NCI-H1436 (cell line): ENCODE results near the gene PACSIN1.

Experiments
- DNase-seq: peaks from one replicate; lab custom pipeline; 2025; lab: John Stamatoyannopoulos, UW

PACSIN1 gene

GRCh38 chr6:34527751-34528670 lies 62.1 kb downstream of the PACSIN1 start:
- no peak for DNase-seq

DNA sequence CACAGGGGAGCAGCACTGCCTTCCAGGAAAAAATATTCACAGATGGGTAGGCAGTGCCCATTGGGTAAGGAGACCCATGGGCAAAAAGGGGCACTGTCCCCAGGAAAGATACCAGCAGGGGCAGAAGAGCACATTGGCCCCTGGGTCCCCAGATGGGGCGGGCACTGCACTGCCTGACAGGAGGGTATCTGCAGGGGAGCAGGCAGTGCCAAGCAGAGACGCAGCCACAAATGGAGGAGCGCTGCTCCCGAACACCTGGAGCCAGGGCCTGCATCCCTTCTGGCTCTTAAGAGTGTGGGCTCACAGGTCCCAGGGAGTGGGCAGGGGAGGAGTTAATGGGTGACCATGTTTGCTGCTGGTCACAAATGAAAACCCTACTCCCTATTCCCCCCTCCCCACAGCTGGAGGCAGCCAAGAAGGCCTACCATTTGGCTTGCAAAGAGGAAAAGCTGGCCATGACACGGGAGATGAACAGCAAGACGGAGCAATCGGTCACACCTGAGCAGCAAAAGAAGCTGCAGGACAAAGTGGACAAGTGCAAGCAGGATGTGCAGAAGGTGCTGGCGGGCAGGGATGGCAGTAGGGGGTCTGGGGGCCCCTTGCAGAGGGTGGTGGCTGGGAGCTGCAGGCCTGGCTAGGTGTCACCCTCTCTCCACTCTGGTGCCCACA lies 63.3 kb downstream of the PACSIN1 start:
- DNase-seq, result no peak

DNA sequence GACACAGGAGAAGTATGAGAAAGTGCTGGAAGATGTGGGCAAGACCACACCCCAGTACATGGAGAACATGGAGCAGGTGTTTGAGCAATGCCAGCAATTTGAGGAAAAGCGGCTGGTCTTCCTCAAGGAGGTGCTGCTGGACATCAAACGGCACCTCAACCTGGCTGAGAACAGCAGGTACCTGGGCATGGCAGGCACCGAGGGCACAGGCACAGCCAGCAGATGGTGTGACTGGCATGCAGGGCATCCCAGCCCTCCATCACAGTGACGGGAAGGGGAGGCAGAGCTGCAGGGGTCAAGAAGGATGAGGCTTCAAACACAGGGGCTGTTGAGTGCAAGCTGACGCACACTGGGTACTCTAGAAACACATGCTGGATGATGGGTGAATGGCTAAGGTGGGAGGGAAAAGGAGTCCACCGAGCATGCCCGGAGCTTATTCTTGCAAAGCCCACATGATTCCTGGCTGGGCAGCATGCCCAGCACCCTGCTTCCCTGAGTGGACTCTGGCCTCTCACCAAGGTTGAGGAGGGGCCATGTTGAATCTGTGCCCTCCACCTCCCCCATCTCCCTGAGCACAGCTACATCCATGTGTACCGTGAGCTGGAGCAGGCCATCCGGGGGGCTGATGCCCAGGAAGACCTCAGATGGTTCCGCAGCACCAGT lies 63.9 kb downstream of the PACSIN1 start:
- DNase-seq, result no peak

DNA sequence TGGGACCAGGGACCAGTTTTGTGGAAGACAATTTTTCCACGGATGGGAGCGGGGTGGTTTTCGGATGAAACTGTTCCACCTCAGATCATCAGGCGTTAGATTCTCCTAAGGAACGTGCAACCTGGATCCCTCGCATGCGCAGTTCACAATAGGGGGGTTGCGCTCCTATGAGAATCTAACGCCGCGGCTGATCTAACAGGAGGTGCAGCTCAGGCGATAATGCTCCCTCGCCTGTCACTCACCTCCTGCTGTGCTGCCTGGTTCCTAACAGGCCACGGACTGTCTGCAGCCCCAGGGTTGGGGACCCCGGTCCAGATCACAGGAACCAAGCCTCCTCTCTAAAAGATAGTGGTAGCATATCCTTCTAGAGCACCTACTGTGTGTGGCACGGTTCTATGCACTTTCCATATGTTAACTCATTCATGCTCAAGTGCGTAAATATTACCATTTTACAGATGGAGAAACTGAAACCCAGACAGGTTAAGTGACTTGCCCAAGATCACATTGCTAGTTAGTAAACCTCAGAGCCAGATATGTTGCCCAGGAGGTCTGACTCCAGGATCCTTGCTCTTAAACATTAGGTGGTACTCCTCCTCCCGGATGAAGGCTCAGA lies 65.0 kb downstream of the PACSIN1 start:
- no peak for DNase-seq

GRCh38 chr6:34531580-34532201 lies 65.8 kb downstream of the PACSIN1 start:
- no peak for DNase-seq

- DNase-seq, result no peak
Observed at GRCh38 chr6:34532230-34532629, 66.4 kb downstream of the PACSIN1 start.

DNA sequence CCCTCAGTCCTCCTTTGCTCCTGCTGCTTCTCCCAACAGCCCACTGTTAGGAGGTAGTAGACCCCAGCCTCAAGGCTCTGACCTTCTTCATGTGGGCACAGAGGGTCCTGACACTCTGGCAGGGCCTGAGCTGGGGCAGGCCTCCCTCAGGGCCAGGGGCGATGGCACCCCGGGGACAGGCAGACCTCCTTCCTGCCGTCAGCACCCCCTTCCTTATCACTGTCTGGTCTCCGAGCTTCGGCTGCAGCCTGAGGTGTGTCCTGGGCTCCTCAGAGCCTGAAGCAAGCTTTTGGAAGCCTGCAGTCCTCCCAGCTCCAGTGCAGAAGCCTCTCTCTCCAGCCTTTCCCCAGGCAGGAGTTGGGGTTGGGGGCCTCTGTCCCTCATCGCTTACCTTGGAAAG lies 68.3 kb downstream of the PACSIN1 start:
- DNase-seq, result no peak

- no peak for DNase-seq
Observed at GRCh38 chr6:34534656-34535055, 68.8 kb downstream of the PACSIN1 start.

GRCh38 chr6:34535199-34535598 lies 69.3 kb downstream of the PACSIN1 start:
- DNase-seq, result no peak

DNA sequence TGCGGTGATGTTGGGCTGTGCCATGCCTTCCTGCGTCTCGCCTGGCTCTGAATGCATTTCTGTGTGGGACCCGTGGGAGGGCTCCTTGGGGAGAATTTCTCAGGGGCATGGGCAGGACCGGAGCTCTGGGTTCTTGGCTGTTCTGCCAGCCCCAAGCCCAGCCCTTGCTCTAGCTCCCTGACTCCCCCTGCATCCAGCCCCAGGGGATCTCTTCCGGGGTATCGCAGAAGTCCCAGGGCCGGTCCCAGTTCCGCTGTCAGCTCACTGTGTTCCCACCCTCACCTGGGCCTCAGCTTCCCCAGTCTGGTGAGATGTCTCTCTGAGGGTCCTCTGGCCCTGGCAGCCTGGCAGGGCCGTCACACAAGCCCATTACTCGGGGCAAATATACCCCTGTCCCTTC lies 69.8 kb downstream of the PACSIN1 start:
- DNase-seq, result no peak

DNA sequence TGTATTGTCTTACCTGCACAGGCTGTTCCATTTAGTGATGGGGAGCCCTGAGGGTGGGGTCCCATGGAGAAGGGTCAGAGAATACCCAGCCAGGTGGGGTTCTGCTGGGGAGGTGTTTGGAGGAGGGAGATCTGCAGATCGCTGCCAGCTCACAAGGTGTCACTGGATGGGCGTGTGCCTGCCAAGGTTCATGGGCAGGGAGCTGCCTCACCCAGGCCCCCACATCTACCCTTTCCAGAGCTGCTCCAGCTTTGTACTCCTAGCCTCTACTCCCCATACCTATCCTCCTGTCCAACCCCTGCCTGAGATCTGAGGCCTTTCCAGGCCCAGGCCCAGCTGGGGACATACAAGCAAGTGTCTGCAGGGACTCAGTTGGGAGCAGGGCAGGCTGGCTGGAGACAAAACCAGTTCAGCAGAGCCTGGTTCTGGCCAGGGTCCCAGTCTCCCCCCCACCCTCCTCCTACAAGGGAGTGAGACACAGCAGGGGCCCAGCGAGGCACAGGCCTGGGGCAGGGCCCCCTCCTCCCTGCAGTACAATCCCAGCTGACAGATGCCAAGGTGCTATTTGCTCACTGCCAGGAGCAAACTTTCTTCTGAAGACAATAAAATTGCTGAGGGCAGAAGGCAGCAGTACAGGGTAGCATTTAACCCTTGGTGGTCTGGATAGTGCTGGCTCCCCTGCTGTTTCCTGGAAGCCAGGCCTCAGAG lies 70.5 kb downstream of the PACSIN1 start:
- no peak for DNase-seq

DNA sequence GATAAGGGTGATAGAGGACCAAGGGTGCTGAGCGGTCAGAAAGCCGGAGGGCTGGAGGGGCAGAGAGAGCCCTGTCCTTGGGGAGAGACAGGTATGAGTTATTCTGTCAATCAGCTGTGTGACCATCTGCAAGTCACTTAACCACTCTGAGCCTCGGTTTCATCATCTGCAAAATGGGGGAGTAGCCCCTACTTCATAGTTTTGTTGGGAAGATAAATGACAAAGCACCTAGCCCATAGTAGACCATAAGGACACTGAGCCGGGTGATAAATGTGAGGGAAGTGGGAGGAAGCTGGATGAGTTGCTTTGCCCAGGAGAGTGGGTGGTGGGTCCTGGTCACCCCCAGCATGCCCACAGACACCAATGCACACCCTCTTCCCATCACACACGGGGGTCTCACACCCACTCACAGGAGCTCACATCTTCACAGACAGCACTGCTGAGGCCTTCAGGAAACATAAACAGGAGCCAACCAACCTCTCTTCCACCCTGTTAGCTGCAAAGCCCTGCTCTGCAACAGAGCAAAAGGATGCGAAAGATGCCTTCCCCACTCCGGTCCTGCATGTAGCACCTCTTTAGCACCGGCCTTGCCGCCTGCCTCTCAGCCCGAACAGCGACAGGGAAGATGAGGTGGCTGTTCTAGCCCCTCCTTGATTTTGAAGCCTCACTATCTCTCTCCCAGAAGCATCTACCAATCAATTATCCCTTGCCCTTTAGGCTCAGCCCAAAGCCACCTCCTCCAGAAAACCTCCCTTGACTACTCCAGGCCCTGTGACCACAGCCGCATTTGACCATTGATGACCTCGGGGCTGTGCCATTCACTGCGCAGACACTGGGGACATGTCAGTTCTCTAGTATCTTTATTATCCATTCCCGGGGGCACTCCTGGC lies 71.3 kb downstream of the PACSIN1 start:
- no peak for DNase-seq

- DNase-seq, result no peak
Observed at GRCh38 chr6:34537922-34538550, 72.2 kb downstream of the PACSIN1 start.

DNA sequence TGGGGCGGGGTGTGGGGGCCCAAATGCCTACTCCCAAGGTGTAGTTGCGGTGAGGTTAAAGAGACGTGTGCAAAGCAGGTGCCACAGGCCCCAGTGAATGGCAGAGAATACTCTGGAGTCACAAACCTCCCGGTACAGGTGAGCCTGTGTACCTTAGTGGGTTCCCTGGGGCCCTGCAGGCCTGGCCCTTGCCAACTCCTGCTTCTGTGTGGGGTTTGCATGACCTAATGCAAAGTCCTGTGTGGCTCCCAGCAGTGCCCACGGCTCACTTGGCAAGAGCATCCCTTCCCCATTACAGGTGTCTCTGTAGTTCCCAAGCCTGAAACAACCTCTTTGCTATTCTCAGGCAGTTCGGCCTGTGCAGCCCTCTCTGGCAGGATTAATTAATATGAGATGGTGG lies 72.7 kb downstream of the PACSIN1 start:
- DNase-seq, result no peak

GRCh38 chr6:34539181-34539580 lies 73.3 kb downstream of the PACSIN1 start:
- no peak for DNase-seq

- DNase-seq, result no peak
Observed at GRCh38 chr6:34540222-34540621, 74.3 kb downstream of the PACSIN1 start.

- no peak for DNase-seq
Observed at GRCh38 chr6:34540841-34541240, 75.0 kb downstream of the PACSIN1 start.

GRCh38 chr6:34543421-34543820 lies 77.5 kb downstream of the PACSIN1 start:
- no peak for DNase-seq

- no peak for DNase-seq
Observed at GRCh38 chr6:34544052-34544604, 78.3 kb downstream of the PACSIN1 start.
